Left forelimb (tissue), 1 donor: ENCODE measurements around the gene WWTR1.

Source experiments
- DNase-seq: peaks from one replicate; pipeline ENCODE4 v3.0.0-alpha.2; 2018; ENCODE audit warnings: low spot score

Gene WWTR1

GRCh38 chr3:149655826-149656574 is 1.8 kb downstream of the WWTR1 start:
- DNase-seq, result no peak

GRCh38 chr3:149654188-149654601 is 3.6 kb downstream of the WWTR1 start:
- no peak for DNase-seq

- no peak for DNase-seq
These were observed 4.3 kb downstream of the WWTR1 start for GRCh38 chr3:149653564-149653963.

- DNase-seq, result no peak
These were observed 4.7 kb downstream of the WWTR1 start for GRCh38 chr3:149653136-149653535.

- DNase-seq, result no peak
These were observed 7.0 kb downstream of the WWTR1 start for GRCh38 chr3:149650828-149651227.

- DNase-seq, result no peak
These were observed 9.3 kb downstream of the WWTR1 start for GRCh38 chr3:149648525-149648924.

- DNase-seq, result no peak
These were observed 10.0 kb downstream of the WWTR1 start for GRCh38 chr3:149647812-149648211.

- no peak for DNase-seq
These were observed 10.5 kb downstream of the WWTR1 start for GRCh38 chr3:149647285-149647684.

GRCh38 chr3:149646181-149646766 is 11.6 kb downstream of the WWTR1 start:
- DNase-seq, result no peak

GRCh38 chr3:149643963-149644362 is 13.9 kb downstream of the WWTR1 start:
- no peak for DNase-seq

GRCh38 chr3:149643482-149643798 is 14.4 kb downstream of the WWTR1 start:
- no peak for DNase-seq

- DNase-seq, result no peak
These were observed 16.7 kb downstream of the WWTR1 start for GRCh38 chr3:149640976-149641728.

- no peak for DNase-seq
These were observed 18.7 kb downstream of the WWTR1 start for GRCh38 chr3:149639093-149639486.

GRCh38 chr3:149638228-149639092 is 19.4 kb downstream of the WWTR1 start:
- DNase-seq, result peak; percentile 75

GRCh38 chr3:149635396-149635795 is 22.4 kb downstream of the WWTR1 start:
- DNase-seq, result no peak

GRCh38 chr3:149634573-149634972 is 23.3 kb downstream of the WWTR1 start:
- no peak for DNase-seq

- no peak for DNase-seq
These were observed 23.8 kb downstream of the WWTR1 start for GRCh38 chr3:149634072-149634471.

GRCh38 chr3:149632225-149632624 is 25.6 kb downstream of the WWTR1 start:
- DNase-seq, result no peak

- DNase-seq, result no peak
These were observed 27.0 kb downstream of the WWTR1 start for GRCh38 chr3:149630806-149631205.

GRCh38 chr3:149628957-149629670 is 28.7 kb downstream of the WWTR1 start:
- no peak for DNase-seq

- DNase-seq, result no peak
These were observed 31.2 kb downstream of the WWTR1 start for GRCh38 chr3:149626671-149627070.

- DNase-seq, result no peak
These were observed 32.0 kb downstream of the WWTR1 start for GRCh38 chr3:149625795-149626194.
